H1 (cell line): ENCODE results near the gene LRRC55. TPM values are rescaled to one million over a fixed set of nuclear protein-coding genes. Genes with fewer than 3 reads are reported as not detected.

Source experiments
- CHD7 ChIP-seq: fragments of 300-600 bp; sonication (generic); IDR thresholded peaks from 2 replicates; pipeline ENCODE4 v1.7.1; 2012; ENCODE audit warnings: low read length, moderate library complexity, mild to moderate bottlenecking, inconsistent platforms; ENCODE audit not compliant: insufficient replicate concordance
- polyA plus RNA-seq, 7 experiments: library from polyadenylated mRNA; depleted of rRNA in 3 of 7; stranded (reverse) in 5 of 7; unstranded in 2 of 7; fragments of >200 nt in 5 of 7; fragments of 200-250 nt in 2 of 7; gene quantifications; 1 replicate in 5 of 7; 2 replicates in 1 of 7; 4 replicates in 1 of 7; pipeline versions ENCODE4 v1.2.1 to v1.2.3, GENCODE V29; 2011 to 2013; ENCODE audit warnings: missing spikeins in 2 of 7, mixed read lengths in 2 of 7
- total RNA-seq: library from RNA; stranded (reverse); fragmentation: NEBNext Ultra II Directional; extraction: Animal tissue kit (Norgen Biotek cat#: 25700); gene quantifications from 2 replicates; pipeline ENCODE4 v1.2.1, GENCODE V29; 2021

Gene LRRC55
- total and polyA plus RNA-seq, 2 of the 8 experiments (the other 6 are each of a cell fraction or from before 2014, with no cell fraction given): 0.62 to 1.1 TPM

- no peak for TF ChIP-seq CHD7
Observed at GRCh38 chr11:57235761-57236703, 54.3 kb downstream of the LRRC55 start (continued).
